ENCODE measurements around the gene OBSCN. TPM values are rescaled to one million over a fixed set of nuclear protein-coding genes. Genes with fewer than 3 reads are reported as not detected.
"Not testable (repeated sequence)": the region's sequence is repeated elsewhere in the genome, so short reads cannot be mapped to it uniquely, and the experiment has no call there.

The OBSCN gene
- total RNA-seq, 1 experiment from 2014 or later, result 0.24 TPM

- DNase-seq (ENCODE audit: low read depth), result no peak
Measured at GRCh38 chr1:228256626-228257375, 49.0 kb downstream of the OBSCN start.

- no peak for DNase-seq (ENCODE audit: low read depth)
Measured at GRCh38 chr1:228258486-228258885, 50.6 kb downstream of the OBSCN start.

- no peak for DNase-seq (ENCODE audit: low read depth)
Measured at GRCh38 chr1:228259368-228259894, 51.6 kb downstream of the OBSCN start.

GRCh38 chr1:228259951-228260350 lies 52.1 kb downstream of the OBSCN start:
- no peak for DNase-seq (ENCODE audit: low read depth)

- DNase-seq (ENCODE audit: low read depth), result no peak
Measured at GRCh38 chr1:228261706-228262105, 53.9 kb downstream of the OBSCN start.

GRCh38 chr1:228262475-228262874 lies 54.6 kb downstream of the OBSCN start:
- DNase-seq (ENCODE audit: low read depth), result no peak

GRCh38 chr1:228263636-228264035 lies 55.8 kb downstream of the OBSCN start:
- no peak for DNase-seq (ENCODE audit: low read depth)

- no peak for DNase-seq (ENCODE audit: low read depth)
Measured at GRCh38 chr1:228264090-228264829, 56.4 kb downstream of the OBSCN start.

GRCh38 chr1:228265167-228265566 lies 57.3 kb downstream of the OBSCN start:
- DNase-seq (ENCODE audit: low read depth), result peak; percentile 20

GRCh38 chr1:228267962-228268880 lies 60.4 kb downstream of the OBSCN start:
- DNase-seq (ENCODE audit: low read depth), result no peak

- no peak for DNase-seq (ENCODE audit: low read depth)
Measured at GRCh38 chr1:228268881-228269265, 61.0 kb downstream of the OBSCN start.

GRCh38 chr1:228269431-228269830 lies 61.6 kb downstream of the OBSCN start:
- not testable (repeated sequence) for DNase-seq (ENCODE audit: low read depth)

GRCh38 chr1:228270032-228270431 lies 62.2 kb downstream of the OBSCN start:
- DNase-seq (ENCODE audit: low read depth), result no peak

- DNase-seq (ENCODE audit: low read depth), result no peak
Measured at GRCh38 chr1:228271701-228272251, 63.9 kb downstream of the OBSCN start.

GRCh38 chr1:228272331-228272791 lies 64.5 kb downstream of the OBSCN start:
- no peak for DNase-seq (ENCODE audit: low read depth)

- no peak for DNase-seq (ENCODE audit: low read depth)
Measured at GRCh38 chr1:228272831-228273571, 65.2 kb downstream of the OBSCN start.

GRCh38 chr1:228273720-228274451 lies 66.0 kb downstream of the OBSCN start:
- no peak for DNase-seq (ENCODE audit: low read depth)

- DNase-seq (ENCODE audit: low read depth), result no peak
Measured at GRCh38 chr1:228274452-228275178, 66.8 kb downstream of the OBSCN start.

GRCh38 chr1:228275179-228275429 lies 67.3 kb downstream of the OBSCN start:
- no peak for DNase-seq (ENCODE audit: low read depth)
